GM21423 (cell line): ENCODE data around the gene SRR.

Experiments used
- ATAC-seq: cut with Tn5 transposase; IDR thresholded peaks from one replicate; pipeline ENCODE4 v1.9.1; 2021; ENCODE audit warnings: mild to moderate bottlenecking, moderate library complexity; ENCODE audit not compliant: unreplicated experiment

Gene SRR

DNA sequence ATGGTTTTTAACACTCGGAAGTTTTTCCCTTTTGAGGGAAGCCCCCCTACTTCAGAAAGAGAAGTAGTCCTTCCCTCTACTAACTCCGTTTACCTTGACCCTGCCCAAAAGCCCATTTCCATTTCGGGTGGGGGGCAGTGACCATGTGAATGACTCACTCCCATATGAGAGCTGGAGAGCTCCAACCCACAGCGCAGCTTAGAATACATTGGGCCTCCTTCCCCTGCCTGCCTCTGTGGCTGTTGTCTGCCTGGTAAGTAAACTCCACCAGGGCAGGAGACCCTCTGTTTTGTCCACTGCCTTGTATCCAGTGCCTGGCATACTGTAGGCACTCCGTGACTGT, 34.5 kb downstream of the SRR start:
- ATAC-seq: no peak

DNA sequence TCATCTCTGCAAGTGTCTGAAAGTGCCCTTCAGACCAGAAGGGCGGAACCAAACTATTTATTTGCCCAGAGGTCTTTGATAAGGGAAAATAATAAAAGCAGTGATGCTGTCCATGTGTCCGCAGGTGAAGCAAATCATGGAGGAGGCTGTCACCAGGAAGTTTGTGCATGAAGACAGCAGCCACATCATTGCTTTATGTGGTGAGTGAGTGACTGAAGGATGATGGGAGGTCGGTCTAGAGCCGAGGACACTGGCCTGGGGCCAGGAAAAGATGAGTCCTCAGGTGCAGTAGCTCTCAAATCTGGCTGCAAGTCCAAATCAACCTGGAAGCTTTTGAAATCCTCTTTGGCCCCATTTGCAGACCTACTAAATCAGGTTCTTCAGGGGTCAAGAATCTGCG, 39.7 kb downstream of the SRR start:
- ATAC-seq: no peak

DNA sequence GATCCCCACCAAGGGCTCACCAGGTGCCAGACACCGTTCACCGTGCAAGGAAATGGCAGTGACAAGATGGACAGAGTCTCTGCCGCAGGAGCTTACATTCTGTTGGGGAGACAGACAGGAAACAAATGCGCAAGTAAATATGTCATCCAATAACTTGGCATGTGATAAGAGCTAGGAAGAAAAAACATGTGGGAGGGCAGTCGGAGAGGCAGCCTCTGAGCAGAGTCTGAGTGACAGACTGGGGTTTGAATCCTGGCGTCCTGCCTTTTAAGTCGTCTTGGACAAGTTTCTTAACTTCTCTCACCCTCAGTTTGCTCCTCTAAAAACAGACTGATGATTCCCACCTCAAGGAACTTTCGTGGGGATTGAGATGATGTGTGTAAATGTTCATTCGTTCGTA, 40.8 kb downstream of the SRR start:
- ATAC-seq: no peak

DNA sequence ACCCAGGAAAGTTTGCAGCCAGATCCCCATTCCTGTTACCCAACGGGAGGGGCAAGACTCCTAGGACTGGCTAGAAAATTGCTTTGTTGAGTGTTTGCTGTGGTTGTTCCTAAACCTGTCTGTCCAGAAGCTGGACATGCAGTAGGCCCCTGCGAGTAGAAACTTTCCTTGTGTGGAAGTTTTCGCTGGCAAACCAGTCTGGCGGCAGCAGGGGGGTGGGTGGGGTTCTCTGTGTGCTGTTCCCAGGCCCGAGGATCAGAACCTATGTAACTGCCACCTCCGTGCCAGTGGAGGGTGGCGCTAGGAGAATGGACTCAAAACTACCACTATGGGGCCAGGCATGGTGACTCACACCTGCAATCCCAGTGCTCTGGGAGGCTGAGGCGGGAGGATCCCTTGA, 42.7 kb downstream of the SRR start:
- no peak for ATAC-seq

DNA sequence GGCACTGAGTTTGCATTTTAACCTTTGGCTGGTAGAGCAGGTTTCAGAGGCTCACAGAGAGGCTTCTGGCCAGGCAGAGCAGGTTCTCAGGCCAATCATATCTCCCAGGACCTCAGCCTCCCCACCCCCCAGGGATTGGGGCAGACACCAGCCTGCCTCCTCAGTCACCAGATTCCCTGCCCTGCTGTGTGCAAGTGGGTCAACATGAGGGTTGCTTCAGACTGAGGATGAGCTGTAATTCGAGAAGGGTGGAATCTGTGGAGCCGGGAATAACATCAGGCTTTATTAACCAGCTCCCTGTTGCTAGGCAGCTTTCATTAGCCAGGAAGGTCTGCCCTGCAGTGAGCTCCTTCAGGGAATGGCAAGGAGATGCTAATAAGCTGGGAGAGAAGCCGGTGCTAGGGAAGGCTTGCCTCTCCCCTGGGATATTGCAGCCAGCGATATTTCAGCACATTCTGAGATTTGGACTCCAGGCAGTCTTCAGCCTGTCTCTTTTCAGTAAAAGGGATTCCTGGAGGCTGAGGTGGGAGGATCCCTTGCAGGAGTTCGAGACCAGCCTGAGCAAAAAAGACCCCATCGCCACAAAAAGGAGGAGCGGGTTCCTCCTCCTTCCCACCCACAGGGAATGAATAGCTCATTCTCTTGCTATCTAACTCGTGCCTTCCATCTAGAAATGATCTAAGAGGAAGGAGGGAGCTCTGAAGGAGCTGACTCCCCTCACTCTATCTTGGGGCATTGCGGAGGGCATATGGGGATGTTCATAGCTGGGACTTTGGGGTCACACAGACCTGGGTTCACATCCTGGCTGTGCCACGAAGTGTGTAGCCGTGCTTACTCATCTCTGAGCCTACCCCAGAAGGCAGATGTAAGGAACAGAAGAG, 44.3 kb downstream of the SRR start:
- ATAC-seq: no peak

DNA sequence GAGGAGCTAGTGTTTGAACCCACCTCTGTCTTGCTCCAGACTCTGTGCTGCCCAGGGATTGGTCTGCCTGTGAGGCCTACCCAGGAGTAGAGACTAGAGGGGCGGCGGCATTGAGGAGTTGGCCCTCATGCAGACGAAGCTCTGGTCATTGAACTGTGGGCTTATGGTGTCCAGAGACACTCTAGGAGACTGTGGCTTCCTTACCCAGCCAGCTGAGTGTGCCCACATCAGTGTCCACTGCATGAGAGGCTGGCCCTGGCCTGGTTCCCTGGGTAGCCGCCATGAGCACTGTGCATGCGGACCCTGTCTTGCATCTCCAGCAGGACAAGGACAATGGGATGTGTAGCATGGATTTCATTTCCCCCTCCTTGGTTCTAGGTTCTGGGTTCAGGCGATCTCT, 47.5 kb downstream of the SRR start:
- no peak for ATAC-seq

DNA sequence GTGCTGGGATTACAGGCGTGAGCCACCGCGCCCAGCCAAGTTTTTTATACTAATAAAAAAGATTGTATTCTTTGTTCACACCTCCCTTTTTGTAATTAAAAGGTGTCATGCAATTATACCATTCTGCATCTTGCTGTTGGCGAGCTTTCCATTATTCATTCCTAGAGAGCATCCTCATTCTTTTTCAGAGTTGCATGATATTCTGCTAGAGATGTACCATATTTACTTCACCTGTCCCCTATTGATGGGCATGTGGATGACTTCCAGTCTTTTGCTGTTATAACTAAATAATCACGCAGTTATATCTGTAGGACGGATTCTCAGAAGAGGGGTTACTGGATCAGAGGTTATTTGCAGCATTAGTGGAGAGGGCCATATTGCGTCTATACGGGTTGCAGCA, 50.6 kb downstream of the SRR start:
- ATAC-seq: no peak

DNA sequence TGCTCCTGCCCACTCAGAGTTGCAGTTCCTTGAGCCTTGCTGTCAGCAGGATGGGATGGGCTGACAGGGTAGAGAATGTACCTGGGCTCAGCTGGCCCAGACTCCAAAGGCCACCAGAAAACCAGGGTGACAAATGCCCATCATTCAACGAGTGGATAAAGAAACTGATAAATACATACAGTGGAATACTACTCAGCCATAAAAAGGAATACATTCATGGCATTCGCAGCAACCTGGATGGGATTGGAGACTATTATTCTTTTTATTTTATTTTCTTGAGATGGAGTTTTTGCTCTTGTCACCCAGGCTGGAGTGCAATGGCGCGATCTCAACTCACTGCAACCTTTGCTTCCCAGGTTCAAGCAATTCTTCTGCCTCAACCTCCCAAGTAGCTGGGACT, 53.5 kb downstream of the SRR start:
- ATAC-seq: no peak

DNA sequence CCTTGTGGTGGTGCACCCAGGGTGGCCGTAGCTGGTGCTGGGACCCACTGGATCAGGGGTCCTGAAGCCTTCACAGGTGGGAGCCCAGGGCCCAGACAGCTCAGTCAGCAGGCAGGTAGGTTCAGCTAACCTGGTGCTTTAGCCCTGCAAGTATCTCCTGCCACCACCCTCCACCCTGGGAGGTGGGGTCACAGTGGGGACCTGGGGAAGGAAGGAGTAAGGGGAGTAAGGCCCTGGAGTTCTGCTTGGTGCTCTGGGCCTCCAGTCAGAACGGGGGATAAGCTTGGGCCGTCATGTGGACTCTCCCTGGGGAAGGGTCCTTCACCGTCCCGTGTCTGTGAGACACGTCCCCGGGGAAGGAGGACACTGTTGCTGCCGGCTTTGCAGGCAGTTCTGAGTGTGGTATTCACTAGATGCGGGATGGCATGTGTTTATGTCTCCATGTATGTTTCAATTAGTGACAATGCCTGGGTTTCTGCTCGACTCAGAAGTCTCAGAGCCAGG, 54.2 kb downstream of the SRR start:
- ATAC-seq: no peak

DNA sequence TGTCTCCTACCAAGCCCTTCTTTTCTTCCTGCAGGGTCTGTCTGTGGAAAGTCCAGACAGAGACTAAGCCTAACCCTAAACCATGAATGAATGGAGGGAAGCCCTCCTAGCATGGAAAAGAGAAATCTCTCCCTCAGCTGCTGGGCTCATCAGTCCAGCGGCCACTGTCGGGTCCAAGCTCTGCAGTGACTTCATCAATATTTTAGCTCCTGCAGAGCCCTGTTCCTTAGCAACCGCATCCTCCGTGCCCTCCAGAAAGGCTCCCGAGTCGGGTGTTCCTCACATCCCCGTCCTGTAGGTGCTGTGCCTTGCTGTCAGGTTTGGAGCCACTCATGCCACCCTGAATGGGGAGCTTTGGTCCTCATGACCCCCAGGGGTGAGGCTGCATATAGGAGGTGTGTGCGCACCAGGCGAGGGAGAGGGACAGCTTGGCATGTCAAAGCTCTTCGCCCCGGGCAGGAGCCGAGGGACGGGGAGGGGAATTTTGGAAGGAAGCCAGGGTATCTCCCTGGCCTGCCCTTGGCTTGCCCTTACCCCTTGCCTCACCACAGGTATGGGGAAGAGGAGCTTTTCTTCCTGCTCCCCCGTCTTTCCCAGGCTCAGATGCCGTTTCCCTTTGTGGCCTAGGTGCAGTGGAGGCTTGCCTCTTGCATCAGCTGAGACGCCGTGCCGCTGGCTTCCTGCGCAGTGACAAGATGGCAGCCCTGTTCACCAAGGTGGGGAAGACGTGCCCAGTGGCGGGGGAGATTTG, 57.4 kb downstream of the SRR start:
- no peak for ATAC-seq

DNA sequence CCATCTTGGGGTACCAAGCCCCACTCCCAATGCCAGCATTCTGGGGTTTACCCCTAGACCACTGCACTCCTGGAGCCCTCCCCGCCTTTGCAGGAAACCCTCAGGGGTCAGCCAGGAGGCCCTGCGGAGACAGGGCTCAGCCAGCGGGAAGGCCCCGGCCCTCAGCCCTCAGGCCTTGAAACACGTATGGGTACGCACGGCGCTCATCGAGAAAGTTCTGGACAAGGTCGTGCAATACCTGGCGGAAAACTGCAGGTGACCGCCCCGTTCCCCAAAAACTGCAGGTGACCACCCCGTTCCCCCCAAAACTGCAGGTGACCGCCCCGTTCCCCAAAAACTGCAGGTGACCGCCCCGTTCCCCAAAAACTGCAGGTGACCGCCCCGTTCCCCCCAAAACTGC, 58.3 kb downstream of the SRR start:
- no peak for ATAC-seq

DNA sequence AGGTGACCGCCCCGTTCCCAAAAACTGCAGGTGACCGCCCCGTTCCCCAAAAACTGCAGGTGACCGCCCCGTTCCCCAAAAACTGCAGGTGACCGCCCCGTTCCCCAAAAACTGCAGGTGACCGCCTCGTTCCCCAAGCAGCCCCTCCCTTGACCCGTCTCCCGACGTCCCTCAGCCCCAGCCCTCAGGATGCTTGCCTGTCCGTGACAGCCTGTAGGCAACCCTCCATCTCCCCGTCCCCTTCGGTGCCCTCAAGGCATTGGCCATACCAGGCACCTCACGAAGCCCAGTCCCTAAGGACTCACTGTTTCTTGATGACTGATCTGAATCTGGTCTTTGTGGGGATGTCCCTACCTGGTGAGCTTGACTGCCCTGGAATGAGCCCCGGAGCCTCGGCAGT, 58.7 kb downstream of the SRR start:
- ATAC-seq: no peak

DNA sequence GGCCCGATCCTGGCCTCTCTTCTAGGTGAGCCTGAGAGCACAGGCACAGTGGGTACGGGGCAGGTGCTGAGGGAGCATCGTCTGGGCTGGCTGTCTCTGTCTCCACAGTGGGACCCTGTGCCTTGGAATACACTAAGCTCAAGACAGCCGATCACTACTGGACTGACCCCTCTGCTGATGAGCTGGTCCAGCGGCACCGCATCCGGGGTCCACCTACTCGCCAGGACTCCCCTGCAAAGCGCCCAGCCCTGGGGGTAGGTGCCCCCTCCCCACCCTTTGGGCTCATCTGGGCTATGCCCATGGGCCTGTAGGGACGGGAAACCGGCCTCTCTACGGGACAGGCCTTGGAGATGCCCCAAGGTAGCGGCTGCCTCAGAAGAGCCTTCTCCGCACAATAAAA, 59.1 kb downstream of the SRR start:
- ATAC-seq: no peak

DNA sequence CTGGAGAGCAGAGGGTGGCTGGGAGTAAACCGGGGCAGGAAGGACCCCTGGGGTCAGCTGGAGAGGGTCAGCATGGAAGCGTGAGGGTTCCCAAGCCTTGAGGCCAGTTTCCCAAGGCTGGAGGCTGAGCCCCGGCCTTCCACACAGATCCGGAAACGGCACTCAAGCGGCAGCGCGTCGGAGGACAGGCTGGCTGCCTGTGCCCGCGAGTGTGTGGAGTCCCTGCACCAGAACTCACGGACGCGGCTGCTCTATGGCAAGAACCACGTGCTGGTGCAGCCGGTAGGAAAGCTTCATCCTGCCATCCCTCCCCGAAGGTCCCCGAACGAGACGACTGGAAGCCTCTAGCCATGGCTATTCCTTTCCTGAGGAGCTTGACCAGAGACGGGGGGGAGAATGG, 59.6 kb downstream of the SRR start:
- no peak for ATAC-seq

DNA sequence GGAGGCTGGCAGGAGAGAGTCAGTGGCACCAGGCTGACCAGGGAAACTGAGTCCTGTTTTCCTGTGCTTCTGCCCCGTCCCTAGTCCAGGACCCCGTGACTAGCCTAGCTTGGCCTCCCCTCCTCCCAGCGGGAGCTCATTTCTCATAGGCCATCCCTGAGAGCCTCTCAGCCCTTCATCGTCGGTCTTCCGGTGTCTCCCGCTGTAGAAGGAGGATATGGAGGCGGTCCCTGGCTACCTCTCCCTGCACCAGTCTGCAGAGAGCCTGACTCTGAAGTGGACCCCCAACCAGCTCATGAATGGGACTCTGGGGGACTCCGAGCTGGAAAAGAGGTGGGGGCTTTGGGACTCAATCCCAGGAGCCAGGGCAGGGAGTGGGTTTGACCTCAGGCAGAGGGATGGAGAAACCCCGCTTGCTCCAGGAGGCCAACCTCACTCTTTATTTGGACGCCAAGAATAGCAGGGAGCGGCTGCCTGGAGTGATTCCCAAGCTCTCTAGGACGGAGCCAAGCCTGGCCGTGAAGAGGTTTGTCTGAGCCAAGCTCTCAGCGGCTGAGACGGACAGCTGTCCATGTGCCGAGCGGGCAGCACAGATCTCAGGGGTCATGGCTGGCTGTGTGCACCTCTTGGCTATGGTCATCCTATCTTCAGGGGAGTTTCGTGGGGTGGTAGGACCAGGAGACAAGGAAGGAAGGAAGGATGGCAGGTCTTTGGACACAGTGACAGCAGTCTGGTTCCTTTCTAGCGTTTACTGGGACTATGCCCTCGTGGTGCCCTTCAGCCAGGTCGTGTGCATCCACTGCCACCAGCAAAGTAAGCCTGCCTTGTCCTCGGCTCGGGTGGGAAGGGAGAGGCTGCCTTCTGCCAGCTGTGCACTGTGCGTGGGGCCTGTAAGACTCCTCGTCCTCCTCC, 60.4 kb downstream of the SRR start:
- ATAC-seq: no peak

DNA sequence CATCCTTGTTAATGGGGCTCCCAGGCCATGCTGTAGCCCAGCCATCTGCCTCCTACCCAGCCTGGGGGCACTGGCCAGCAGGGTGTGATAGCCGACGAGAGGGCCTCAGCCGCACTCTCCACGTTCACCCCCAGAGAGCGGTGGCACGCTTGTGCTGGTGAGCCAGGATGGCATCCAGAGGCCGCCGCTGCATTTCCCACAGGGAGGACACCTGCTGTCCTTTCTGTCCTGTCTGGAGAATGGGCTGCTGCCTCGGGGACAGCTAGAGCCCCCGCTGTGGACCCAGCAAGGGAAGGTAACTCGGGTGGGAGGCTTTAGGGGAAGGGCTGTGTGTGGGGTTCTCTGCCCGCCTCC, 61.0 kb downstream of the SRR start:
- no peak for ATAC-seq

DNA sequence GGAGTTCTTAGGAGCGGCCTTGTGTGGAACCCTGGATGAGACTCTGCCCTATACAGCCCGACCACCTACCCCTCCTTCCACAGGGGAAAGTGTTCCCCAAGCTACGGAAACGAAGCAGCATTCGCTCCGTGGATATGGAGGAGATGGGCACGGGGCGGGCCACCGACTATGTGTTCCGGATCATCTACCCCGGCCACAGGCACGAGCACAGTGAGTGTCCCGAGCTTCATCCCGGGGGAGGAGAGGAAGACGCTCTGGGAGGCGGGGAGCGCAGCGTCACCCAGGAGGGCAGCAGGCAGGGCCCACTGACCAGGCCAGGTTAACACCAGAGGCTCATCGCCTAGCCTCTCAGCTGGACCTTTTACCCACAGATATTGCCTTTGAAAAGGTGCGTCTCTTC, 61.4 kb downstream of the SRR start:
- no peak for ATAC-seq

DNA sequence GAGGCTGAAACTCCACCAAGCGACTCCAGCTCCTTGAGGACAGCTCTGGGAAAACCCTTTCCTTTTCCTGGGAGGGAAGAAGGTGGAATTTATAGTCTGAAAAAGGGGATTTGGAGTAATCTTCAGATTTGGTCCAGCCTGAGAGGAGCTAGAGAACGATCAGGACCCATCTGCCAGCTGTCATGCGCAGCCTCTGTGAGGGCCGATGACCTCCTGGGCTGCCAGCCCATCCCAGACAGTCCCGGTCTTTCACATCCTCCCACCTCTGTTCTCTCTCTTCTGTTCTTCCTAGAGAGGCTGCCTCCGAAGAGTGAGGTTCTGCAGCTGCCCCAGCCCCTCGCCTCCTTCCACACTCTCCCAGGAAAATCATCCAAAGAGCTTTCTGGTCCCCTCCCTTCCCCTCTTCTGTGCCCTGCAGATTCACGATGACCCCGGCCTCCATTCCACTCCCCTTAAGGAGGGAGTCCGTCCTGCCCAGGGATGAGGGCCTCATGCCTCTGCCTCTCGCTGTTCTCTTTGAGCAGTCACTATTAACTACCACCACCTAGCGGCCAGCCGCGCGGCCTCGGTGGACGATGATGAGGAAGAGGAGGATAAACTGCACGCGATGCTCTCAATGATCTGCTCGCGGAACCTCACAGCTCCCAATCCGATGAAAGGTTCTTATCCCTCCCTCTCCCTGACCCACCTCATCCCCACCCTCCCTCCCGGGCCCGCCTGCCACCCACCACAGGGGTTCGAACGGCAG, 63.2 kb downstream of the SRR start:
- ATAC-seq: no peak

DNA sequence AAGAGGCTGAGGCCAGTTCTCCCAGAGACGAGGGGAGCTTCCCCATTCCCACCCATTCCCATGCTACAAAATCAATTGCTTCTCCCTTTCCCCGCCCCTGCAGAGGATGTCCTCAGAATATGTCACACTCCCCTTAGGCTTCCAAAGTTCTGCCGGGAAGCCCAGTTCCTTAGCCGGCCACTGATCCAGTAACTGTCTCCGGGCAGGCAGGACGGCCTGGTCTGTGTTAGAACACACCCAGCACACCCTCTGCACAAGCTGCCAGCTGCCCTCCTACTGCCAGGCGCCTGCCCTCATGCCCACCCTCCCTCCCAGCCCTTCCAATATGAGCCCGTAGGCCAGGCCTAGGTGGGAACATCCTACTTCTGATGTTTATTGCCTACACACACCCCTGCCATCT, 64.6 kb downstream of the SRR start:
- ATAC-seq: no peak

DNA sequence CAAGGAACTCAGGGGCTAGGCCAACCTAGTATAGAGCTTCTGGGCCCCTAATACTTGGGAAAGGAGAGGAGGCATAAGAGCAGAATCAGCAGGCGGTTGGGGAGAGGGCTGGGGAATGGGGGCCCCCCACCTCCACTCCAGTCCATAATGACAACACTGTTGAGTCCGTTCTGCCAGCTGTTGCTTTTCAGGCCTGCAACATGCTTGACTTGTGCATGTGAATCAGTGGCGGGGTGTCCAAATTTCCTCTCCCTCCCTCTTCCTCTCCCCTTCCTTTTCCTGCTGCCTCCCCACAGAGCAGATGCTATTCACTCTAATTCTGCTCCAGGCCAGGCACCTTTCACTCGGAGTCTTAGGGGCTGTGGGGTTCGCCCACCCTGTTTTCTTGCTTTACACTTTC, 65.3 kb downstream of the SRR start:
- ATAC-seq: no peak
